Measurements from ENCODE around the gene GRAMD2B. TPM values are rescaled to one million over a fixed set of nuclear protein-coding genes. Genes with fewer than 3 reads are reported as not detected.
"Not testable (repeated sequence)": the region's sequence is repeated elsewhere in the genome, so short reads cannot be mapped to it uniquely, and the experiment has no call there.

GRAMD2B gene
- total and polyA plus RNA-seq, 7 donors = 26.1 to 53.8 (median 44.4) TPM

DNA sequence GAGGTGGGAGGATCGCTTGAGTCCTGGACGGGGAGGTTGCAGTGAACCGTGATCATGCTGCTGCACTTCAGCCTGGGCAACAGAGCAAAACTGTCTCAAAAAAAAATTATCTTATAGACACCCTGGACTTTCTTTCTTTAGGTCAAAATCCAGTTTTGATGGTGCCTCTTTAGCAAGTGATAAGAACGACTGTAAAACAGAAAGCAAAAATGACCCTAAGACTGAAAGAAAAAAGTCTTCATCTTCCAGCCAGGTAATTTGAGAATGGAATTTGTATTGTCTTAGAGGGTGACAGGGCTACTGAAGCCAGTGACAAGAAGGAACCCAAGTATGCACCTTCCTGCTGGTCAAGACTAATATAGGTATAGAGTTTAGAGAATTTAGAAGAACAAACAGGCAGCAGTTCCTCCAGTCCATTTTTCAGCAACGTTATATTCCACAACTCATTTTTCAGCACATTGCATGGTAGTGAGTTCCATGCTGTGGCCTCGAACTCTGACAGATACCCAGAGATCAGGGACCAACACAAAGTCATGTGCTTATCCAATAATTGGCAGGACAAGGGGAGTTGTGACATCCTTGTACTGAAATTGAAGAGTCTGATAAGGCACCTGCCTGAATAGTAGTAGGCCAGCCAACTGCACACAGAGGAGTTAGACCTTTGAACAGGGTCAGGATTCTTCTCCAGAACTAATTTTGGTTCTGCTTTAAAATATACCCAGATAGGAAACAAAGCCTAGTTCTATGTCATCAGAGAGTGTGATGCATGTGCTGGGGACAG, 46.5 kb downstream of the GRAMD2B start:
- Histone ChIP-seq H3K27ac (peak overlapping the region in 1 of 4 donors; percentile 33), H3K27me3 (no peaks in the 10 kb centered on the region), H3K36me3 (peaks cover 0 to 75% (median 12%) of the 10 kb centered on the region in 4 donors), H3K4me3 (no peak overlapping the region), H3K9me3 (no peaks in the 10 kb centered on the region), H3K4me1 (no peaks in the 10 kb centered on the region)
- TF ChIP-seq POLR2A (IDR thresholded peaks at IDR 0.05) (no peak), EP300 (IDR thresholded peaks at IDR 0.05) (no peak), POLR2AphosphoS5 (IDR thresholded peaks at IDR 0.05) (no peak)
- TF ChIP-seq, protein P1, sequence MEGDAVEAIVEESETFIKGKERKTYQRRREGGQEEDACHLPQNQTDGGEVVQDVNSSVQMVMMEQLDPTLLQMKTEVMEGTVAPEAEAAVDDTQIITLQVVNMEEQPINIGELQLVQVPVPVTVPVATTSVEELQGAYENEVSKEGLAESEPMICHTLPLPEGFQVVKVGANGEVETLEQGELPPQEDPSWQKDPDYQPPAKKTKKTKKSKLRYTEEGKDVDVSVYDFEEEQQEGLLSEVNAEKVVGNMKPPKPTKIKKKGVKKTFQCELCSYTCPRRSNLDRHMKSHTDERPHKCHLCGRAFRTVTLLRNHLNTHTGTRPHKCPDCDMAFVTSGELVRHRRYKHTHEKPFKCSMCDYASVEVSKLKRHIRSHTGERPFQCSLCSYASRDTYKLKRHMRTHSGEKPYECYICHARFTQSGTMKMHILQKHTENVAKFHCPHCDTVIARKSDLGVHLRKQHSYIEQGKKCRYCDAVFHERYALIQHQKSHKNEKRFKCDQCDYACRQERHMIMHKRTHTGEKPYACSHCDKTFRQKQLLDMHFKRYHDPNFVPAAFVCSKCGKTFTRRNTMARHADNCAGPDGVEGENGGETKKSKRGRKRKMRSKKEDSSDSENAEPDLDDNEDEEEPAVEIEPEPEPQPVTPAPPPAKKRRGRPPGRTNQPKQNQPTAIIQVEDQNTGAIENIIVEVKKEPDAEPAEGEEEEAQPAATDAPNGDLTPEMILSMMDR (IDR thresholded peaks at IDR 0.05) = no peak
- DNase-seq = no peak
- WGBS, 2 donors = 83 to 89% methylated on average over 6 of the region's 6 CpGs
- intact Hi-C loops (cut with DNase I) = no loop called here

DNA sequence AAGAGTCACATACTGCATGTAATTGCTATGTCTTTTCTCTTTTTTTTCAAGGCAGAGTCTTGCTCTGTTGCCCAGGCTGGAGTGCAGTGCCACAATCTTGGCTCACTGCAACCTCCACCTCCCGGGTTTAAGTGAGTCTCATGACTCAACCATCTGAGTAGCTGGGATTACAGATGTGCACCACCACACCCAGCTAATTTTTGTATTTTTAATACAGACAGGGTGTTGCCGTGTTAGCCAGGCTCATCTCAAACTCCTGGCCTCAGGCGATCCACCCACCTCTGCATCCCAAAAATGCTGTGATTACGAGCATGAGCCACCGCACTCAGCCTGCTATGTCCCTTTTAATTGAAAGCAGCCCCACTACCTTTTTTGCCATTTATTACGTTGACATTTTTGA, 47.3 kb downstream of the GRAMD2B start:
- DNase-seq; H3K27me3 ChIP-seq; intact Hi-C loops (cut with DNase I); H3K4me1 ChIP-seq; H3K4me3 ChIP-seq; H3K9me3 ChIP-seq: not testable (repeated sequence)
- peaks cover 0 to 75% (median 12%) of the 10 kb centered on the region in 4 donors for H3K36me3 ChIP-seq
- 93 to 95% methylated on average over 6 of the region's 6 CpGs for WGBS, 2 donors
- peak overlapping the region in 1 of 4 donors; percentile 10 for H3K27ac ChIP-seq

DNA sequence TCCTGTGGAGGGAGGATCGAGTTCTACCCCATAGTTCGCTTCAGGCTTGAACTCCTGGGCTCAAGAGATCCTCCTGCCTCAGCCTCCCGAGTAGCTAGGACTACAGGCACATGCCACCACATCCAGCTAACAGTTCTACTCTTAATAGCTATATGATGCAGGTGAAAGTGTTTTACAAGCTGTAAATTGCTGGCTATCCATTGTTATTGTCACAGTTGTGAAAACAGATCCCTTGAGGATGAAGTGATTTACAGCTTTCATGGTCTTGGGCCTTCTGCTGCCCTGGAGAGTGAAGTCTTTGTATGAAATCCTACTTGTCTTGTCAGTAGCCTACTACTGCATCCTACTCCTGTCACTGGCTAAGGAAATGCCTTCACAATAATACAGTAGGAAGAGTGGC, 48.0 kb downstream of the GRAMD2B start:
- Histone ChIP-seq H3K4me1 (no peaks in the 10 kb centered on the region), H3K4me3 (no peak overlapping the region), H3K36me3 (peaks cover 0 to 68% (median 12%) of the 10 kb centered on the region in 4 donors), H3K9me3 (no peaks in the 10 kb centered on the region), H3K27me3 (no peaks in the 10 kb centered on the region), H3K27ac (peak overlapping the region in 1 of 4 donors; percentile 10)
- DNase-seq = no peak
- TF ChIP-seq EP300 (IDR thresholded peaks at IDR 0.05) (no peak), POLR2A (IDR thresholded peaks at IDR 0.05) (no peak), POLR2AphosphoS5 (IDR thresholded peaks at IDR 0.05) (no peak)
- TF ChIP-seq, protein P1 (IDR thresholded peaks at IDR 0.05) = no peak
- 68 to 88% methylated on average over 3 of the region's 3 CpGs for WGBS, 2 donors
- intact Hi-C loops (cut with DNase I) = no loop called here

DNA sequence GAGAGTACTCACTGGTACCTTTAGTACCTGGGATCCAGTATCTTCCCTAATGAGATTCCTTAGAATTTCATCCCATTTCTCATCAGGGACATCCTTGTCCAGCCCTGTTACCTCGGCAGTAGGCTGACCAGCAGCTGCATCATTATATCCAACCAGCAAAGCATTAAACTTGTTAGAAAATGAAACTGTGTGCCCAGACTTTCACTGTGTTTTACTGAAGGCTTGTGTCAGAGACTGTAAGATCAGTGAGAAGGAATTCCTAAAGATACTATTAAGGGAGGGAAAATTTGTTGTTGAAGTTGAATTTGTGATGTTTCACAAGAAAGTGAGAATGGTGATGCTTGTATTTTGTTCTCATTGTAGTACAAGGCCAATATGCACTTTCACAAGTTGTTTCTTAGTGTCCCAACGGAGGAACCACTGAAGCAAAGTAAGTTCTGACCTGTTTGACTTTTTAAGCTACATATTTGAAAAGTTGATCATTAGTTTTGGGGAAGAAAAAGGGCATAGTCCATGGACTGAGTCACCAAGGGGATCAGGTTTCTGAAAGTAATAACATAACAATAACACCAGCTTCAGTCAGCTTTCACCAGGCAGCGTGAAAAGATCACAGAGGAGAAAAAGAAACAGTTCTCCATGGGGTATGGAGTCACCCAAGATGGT, 48.8 kb downstream of the GRAMD2B start:
- H3K4me3 ChIP-seq = no peak overlapping the region
- DNase-seq = no peak
- TF ChIP-seq POLR2A (IDR thresholded peaks at IDR 0.05) (no peak), POLR2AphosphoS5 (IDR thresholded peaks at IDR 0.05) (no peak), EP300 (IDR thresholded peaks at IDR 0.05) (no peak)
- TF ChIP-seq, protein P1 (IDR thresholded peaks at IDR 0.05) = no peak
- no peaks in the 10 kb centered on the region for H3K27me3 ChIP-seq
- 87 to 89% methylated on average over 3 of the region's 3 CpGs for WGBS, 2 donors
- no peaks in the 10 kb centered on the region for H3K9me3 ChIP-seq
- peaks cover 0 to 4% (median 1%) of the 10 kb centered on the region in 4 donors for H3K4me1 ChIP-seq
- peaks cover 0 to 61% (median 12%) of the 10 kb centered on the region in 4 donors for H3K36me3 ChIP-seq
- intact Hi-C loops (cut with DNase I) = no loop called here
- no peak overlapping the region for H3K27ac ChIP-seq

DNA sequence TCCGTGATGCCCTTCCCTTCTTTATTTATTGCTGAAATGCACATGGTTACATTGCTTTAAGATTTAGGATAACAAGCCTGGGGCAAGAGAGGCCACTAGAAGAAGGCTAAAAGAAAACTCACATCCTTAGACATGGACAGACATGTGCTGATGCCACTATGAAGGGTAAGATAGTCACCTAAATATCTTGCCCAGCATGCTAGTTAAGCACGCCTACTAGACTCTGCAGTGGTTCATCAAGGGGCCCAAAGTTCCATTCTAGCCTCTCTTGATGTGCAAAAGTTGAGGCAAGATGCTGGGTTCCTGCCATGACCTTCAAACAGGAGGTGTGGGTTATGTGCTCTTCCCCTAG, 49.3 kb downstream of the GRAMD2B start:
- Histone ChIP-seq H3K36me3 (peaks cover 0 to 60% (median 12%) of the 10 kb centered on the region in 4 donors), H3K4me1 (peaks cover 0 to 10% (median 5%) of the 10 kb centered on the region in 4 donors), H3K27ac (no peak overlapping the region), H3K27me3 (no peaks in the 10 kb centered on the region), H3K9me3 (no peaks in the 10 kb centered on the region), H3K4me3 (no peak overlapping the region)
- TF ChIP-seq POLR2AphosphoS5 (IDR thresholded peaks at IDR 0.05) (no peak), POLR2A (IDR thresholded peaks at IDR 0.05) (no peak), EP300 (IDR thresholded peaks at IDR 0.05) (no peak)
- TF ChIP-seq, protein P1 (IDR thresholded peaks at IDR 0.05) = no peak
- 93 to 96% methylated on average over 2 of the region's 2 CpGs for WGBS, 2 donors
- DNase-seq = no peak
- intact Hi-C loops (cut with DNase I) = no loop called here
